GM19099 (cell line): ENCODE results near the gene NDNF.

ENCODE experiments used
- POLR2A ChIP-seq: IDR thresholded peaks from 3 replicates; pipeline ENCODE4 v1.6.1; 2011; ENCODE audit warnings: low read depth; ENCODE audit not compliant: insufficient read length; ENCODE audit errors: extremely low read depth

The NDNF gene

GRCh38 chr4:121009578-121010478 lies 62.5 kb downstream of the NDNF start:
- no peak for TF ChIP-seq POLR2A

GRCh38 chr4:121007660-121008059 lies 64.7 kb downstream of the NDNF start:
- no peak for TF ChIP-seq POLR2A

GRCh38 chr4:121003863-121004262 lies 68.5 kb downstream of the NDNF start:
- no peak for TF ChIP-seq POLR2A

GRCh38 chr4:120995266-120996010 lies 76.9 kb downstream of the NDNF start:
- no peak for TF ChIP-seq POLR2A

GRCh38 chr4:120994521-120994920 lies 77.8 kb downstream of the NDNF start:
- TF ChIP-seq POLR2A: no peak

- TF ChIP-seq POLR2A: no peak
Measured at GRCh38 chr4:120991885-120992284, 80.5 kb downstream of the NDNF start.

GRCh38 chr4:120990246-120990645 lies 82.1 kb downstream of the NDNF start:
- TF ChIP-seq POLR2A: no peak
